ENCODE measurements around the gene MCAM. TPM values are rescaled to one million over a fixed set of nuclear protein-coding genes. Genes with fewer than 3 reads are reported as not detected.

MCAM gene
- polyA plus RNA-seq, 3 donors = not detected

DNA sequence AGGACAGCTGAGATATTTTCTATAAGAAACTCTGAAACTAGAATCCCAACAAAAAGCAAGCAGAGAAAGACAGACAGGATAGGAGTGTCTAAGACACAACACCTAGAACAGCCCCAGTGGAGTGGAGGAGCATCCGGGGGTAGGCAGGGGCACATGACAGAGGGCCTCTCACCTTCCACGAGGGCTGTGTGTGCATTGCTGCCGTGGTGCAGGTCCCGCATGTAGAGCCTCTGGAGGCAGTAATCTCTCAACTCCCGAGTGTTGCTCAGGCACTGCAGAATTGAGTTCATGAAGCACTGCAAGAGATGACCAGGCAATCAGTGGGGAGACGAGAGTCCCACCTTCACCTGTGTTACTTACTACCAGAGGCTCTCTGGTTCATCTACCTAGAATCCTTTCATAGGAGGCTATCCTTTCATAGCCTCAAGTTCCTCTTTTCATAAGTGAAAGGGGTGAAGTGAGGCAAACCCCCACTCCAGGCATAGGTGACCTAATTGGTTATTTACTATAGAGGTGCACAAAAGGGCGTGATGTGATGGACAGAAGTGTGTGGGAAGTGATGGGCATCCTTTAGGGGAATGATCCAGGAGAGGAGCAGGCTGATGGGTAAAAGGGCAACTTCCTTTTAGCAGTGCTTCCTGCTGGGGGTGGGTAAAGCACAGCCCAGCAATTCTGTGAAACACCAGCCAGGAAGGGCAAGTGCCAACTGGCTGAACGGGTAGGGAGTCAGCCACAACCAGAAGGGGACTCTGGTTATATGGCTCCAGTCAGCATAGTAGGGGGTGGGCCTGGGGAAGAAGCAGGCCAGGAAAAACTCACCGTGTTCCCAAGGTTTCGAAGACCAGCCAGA, 42.7 kb upstream of the MCAM start:
- WGBS (ENCODE audit: insufficient coverage) = 78% methylated on average over 7 of the region's 10 CpGs
- Mint-ChIP-seq H3K27me3 (ENCODE audit: low read depth in 3 of 3) (peaks cover 43 to 65% (median 51%) of the 10 kb centered on the region in 3 donors), H3K36me3 (peaks cover 2% of the 10 kb centered on the region in 2 donors)

DNA sequence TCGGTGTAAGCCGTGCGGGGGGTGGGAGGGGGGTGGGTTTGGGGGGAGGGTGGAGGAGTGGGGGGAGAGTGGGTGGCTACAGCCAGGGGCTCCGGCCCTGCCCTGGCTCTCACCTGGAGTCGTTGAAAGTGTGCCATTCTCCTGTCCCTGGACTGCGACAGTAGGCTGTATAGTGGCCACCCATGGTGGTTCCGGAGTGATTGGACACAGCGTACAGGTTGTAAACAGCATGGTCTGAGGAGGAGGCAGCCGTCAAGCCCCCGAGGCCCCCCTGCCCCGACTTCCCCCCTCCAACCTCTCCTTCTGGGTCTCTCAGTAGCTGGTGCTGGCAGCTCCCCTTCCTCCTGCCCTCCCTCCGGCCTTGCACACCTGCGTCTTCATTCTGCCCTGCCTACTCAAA, 40.1 kb upstream of the MCAM start:
- peak overlapping the region in 2 of 7 donors; percentile 63 to 83 for H3K27ac Mint-ChIP-seq
- Histone ChIP-seq H3K27me3 (ENCODE audit: control insufficient read depth in 2 of 2, insufficient read depth in 2 of 2, low read length in 2 of 2) (peaks cover 13 to 28% of the 10 kb centered on the region in 2 donors), H4K20me1 (ENCODE audit: insufficient read depth, low read length) (no peaks in the 10 kb centered on the region), H3K79me2 (ENCODE audit: insufficient read depth, low read length) (no peaks in the 10 kb centered on the region), H3K36me3 (replicated peaks in 1 of 2; ENCODE audit: control insufficient read depth in 1 of 2, insufficient read depth in 2 of 2, low read length in 2 of 2) (no peaks in the 10 kb centered on the region), H3K4me1 (ENCODE audit: control insufficient read depth in 1 of 2, insufficient read depth in 2 of 2, low read length in 2 of 2) (peaks cover 0 to 7% of the 10 kb centered on the region in 2 donors), H3K27ac (ENCODE audit: low read depth in 1 of 2, low read length in 2 of 2) (no peak overlapping the region), H3K9me3 (replicated peaks in 1 of 2; ENCODE audit: control insufficient read depth in 1 of 2, insufficient read depth in 1 of 2, low read length in 2 of 2) (no peaks in the 10 kb centered on the region), H2AFZ (ENCODE audit: insufficient read depth, low read depth, low read length, poor library complexity, severe bottlenecking) (peak overlapping the region; percentile 95), H3K4me2 (replicated peaks; ENCODE audit: extremely low read depth, low read length, poor library complexity, severe bottlenecking) (peak overlapping the region; percentile 99), H3K9ac (ENCODE audit: insufficient read depth, low read length, poor library complexity, severe bottlenecking) (no peak overlapping the region), H3K4me3 (replicated peaks in 1 of 3; ENCODE audit: low read depth in 2 of 3, low read length in 3 of 3) (peak overlapping the region in 1 of 3 experiments; percentile 81)
- peaks cover 11% of the 10 kb centered on the region for H3K4me1 Mint-ChIP-seq
- TF ChIP-seq, protein P1, sequence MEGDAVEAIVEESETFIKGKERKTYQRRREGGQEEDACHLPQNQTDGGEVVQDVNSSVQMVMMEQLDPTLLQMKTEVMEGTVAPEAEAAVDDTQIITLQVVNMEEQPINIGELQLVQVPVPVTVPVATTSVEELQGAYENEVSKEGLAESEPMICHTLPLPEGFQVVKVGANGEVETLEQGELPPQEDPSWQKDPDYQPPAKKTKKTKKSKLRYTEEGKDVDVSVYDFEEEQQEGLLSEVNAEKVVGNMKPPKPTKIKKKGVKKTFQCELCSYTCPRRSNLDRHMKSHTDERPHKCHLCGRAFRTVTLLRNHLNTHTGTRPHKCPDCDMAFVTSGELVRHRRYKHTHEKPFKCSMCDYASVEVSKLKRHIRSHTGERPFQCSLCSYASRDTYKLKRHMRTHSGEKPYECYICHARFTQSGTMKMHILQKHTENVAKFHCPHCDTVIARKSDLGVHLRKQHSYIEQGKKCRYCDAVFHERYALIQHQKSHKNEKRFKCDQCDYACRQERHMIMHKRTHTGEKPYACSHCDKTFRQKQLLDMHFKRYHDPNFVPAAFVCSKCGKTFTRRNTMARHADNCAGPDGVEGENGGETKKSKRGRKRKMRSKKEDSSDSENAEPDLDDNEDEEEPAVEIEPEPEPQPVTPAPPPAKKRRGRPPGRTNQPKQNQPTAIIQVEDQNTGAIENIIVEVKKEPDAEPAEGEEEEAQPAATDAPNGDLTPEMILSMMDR (IDR thresholded peaks at IDR 0.05) = no peak
- H3K27me3 Mint-ChIP-seq (ENCODE audit: low read depth in 3 of 3) = peaks cover 29 to 53% (median 32%) of the 10 kb centered on the region in 3 donors
- peak overlapping the region; percentile 41 to 67 for H3K4me3 Mint-ChIP-seq
- intact Hi-C loops (cut with micrococcal nuclease) = loop anchor here (2.0 kb wide), 2 partner anchors 116 to 118 kb away; no protein-coding TSS in a partner anchor
- H3K9me3 Mint-ChIP-seq = peaks cover 0 to 2% (median 0%) of the 10 kb centered on the region in 7 donors
- DNase-seq = no peak
- WGBS (ENCODE audit: insufficient coverage) = 35% methylated on average over 4 of the region's 13 CpGs
- no peaks in the 10 kb centered on the region for H3K36me3 Mint-ChIP-seq

More for the DNA sequence above, 42.7 kb upstream of the MCAM start:
- H2AFZ ChIP-seq (ENCODE audit: insufficient read depth, low read depth, low read length, poor library complexity, severe bottlenecking) = no peak overlapping the region
- H3K4me2 ChIP-seq (replicated peaks; ENCODE audit: extremely low read depth, low read length, poor library complexity, severe bottlenecking) = no peak overlapping the region
- Mint-ChIP-seq H3K4me1 (peaks cover 17% of the 10 kb centered on the region), H3K9me3 (peaks cover 0 to 3% (median 2%) of the 10 kb centered on the region in 7 donors), H3K27ac (no peak overlapping the region), H3K4me3 (no peak overlapping the region)
- H4K20me1 ChIP-seq (ENCODE audit: insufficient read depth, low read length) = no peaks in the 10 kb centered on the region
- H3K27me3 ChIP-seq (ENCODE audit: control insufficient read depth in 2 of 2, insufficient read depth in 2 of 2, low read length in 2 of 2) = peaks cover 27 to 42% of the 10 kb centered on the region in 2 donors
- no peaks in the 10 kb centered on the region for H3K36me3 ChIP-seq (replicated peaks in 1 of 2; ENCODE audit: control insufficient read depth in 1 of 2, insufficient read depth in 2 of 2, low read length in 2 of 2)
- H3K4me1 ChIP-seq (ENCODE audit: control insufficient read depth in 1 of 2, insufficient read depth in 2 of 2, low read length in 2 of 2) = peaks cover 7 to 21% of the 10 kb centered on the region in 2 donors
- intact Hi-C loops (cut with micrococcal nuclease) = no loop called here
- peak in 1 of 3 donors; percentile 8 for DNase-seq
- no peak overlapping the region for H3K27ac ChIP-seq (ENCODE audit: low read depth in 1 of 2, low read length in 2 of 2)
- no peak overlapping the region for H3K4me3 ChIP-seq (replicated peaks in 1 of 3; ENCODE audit: low read depth in 2 of 3, low read length in 3 of 3)
- H3K79me2 ChIP-seq (ENCODE audit: insufficient read depth, low read length) = no peaks in the 10 kb centered on the region
- no peak overlapping the region for H3K9ac ChIP-seq (ENCODE audit: insufficient read depth, low read length, poor library complexity, severe bottlenecking)
- no peaks in the 10 kb centered on the region for H3K9me3 ChIP-seq (replicated peaks in 1 of 2; ENCODE audit: control insufficient read depth in 1 of 2, insufficient read depth in 1 of 2, low read length in 2 of 2)
- TF ChIP-seq, protein P1 (IDR thresholded peaks at IDR 0.05) = no peak

Measured in CD14-positive monocyte (primary cell).